DOHH2 (cell line): ENCODE results near the gene ENTPD2.
A peak's percentile ranks its signal among the peaks of the same experiment; 100 is the strongest.

Source experiments
- H3F3A ChIP-seq: fragments of 200-600 bp; sonication (generic), shearing (Covaris generic); 2 replicates; pipeline ENCODE4 v1.6.0; 2016; ENCODE audit warnings: antibody characterized with exemption, mild to moderate bottlenecking; ENCODE audit not compliant: control insufficient read depth, insufficient read depth
- H3K27ac ChIP-seq: fragments of 200-600 bp; sonication (generic); 2 replicates; pipeline ENCODE4 v1.5.1; 2014; ENCODE audit warnings: low read depth, mild to moderate bottlenecking, low read length, moderate library complexity
- H3K27me3 ChIP-seq: fragments of 200-600 bp; sonication (generic); 2 replicates; pipeline ENCODE4 v1.6.1; 2014; ENCODE audit warnings: mild to moderate bottlenecking, low read length, mixed read lengths; ENCODE audit not compliant: control insufficient read depth
- H3K36me3 ChIP-seq: fragments of 200-600 bp; sonication (generic); 2 replicates; pipeline ENCODE4 v1.6.1; 2014; ENCODE audit warnings: mild to moderate bottlenecking, low read length, moderate library complexity, mixed read lengths; ENCODE audit not compliant: control insufficient read depth
- H3K4me1 ChIP-seq: fragments of 200-600 bp; sonication (generic); 2 replicates; pipeline ENCODE4 v1.6.1; 2014; ENCODE audit warnings: mild to moderate bottlenecking, low read length, mixed read lengths; ENCODE audit not compliant: control insufficient read depth
- H3K4me2 ChIP-seq: fragments of 200-600 bp; sonication (generic); 2 replicates; pipeline ENCODE4 v1.6.0; 2014; ENCODE audit warnings: mild to moderate bottlenecking, low read length, moderate library complexity
- H3K4me3 ChIP-seq: fragments of 200-600 bp; sonication (generic); 2 replicates; pipeline ENCODE4 v1.5.1; 2014; ENCODE audit warnings: mild to moderate bottlenecking, low read length, mixed read lengths
- H3K79me2 ChIP-seq: fragments of 200-600 bp; sonication (generic); 2 replicates; pipeline ENCODE4 v1.6.1; 2014; ENCODE audit warnings: mild to moderate bottlenecking, low read length, mixed read lengths; ENCODE audit not compliant: control insufficient read depth
- H3K9me2 ChIP-seq: fragments of 200-600 bp; sonication (generic); replicated peaks from 2 replicates; pipeline ENCODE4 v1.6.1; 2014; ENCODE audit warnings: mild to moderate bottlenecking, low read length, mixed read lengths; ENCODE audit not compliant: control insufficient read depth
- H3K9me3 ChIP-seq: fragments of 200-600 bp; sonication (generic); 2 replicates; pipeline ENCODE4 v1.6.1; 2014; ENCODE audit warnings: antibody characterized with exemption, low read length, mixed read lengths; ENCODE audit not compliant: control insufficient read depth, insufficient read depth
- H4K20me1 ChIP-seq: fragments of 200-600 bp; sonication (generic); 2 replicates; pipeline ENCODE4 v1.6.0; 2014; ENCODE audit warnings: low read depth, mild to moderate bottlenecking, antibody characterized with exemption, low read length, moderate library complexity; ENCODE audit not compliant: control insufficient read depth, insufficient read depth
- CTCF ChIP-seq: fragments of 200-600 bp; sonication (generic); IDR thresholded peaks from one replicate; pipeline ENCODE4 v1.5.1; 2014; ENCODE audit warnings: antibody characterized with exemption, mild to moderate bottlenecking, low read depth, low read length; ENCODE audit not compliant: poor library complexity, severe bottlenecking
- EZH2phosphoT487 ChIP-seq: fragments of 200-600 bp; sonication (generic); IDR thresholded peaks from 2 replicates; pipeline ENCODE4 v1.6.1; 2017; ENCODE audit warnings: borderline replicate concordance, mild to moderate bottlenecking, antibody characterized with exemption, low read length, moderate library complexity, mixed read lengths

Gene ENTPD2

GRCh38 chr9:137077758-137078693 lies 24.2 kb upstream of the ENTPD2 start:
- no peak for TF ChIP-seq CTCF
- no peak for TF ChIP-seq EZH2phosphoT487
- no peaks in the 10 kb centered on the region for H3K27me3 ChIP-seq
- H3K9me2 ChIP-seq: no peaks in the 10 kb centered on the region
- 0 out of 2 replicates have a peak, but pooled peaks cover 10% of the 10 kb centered on the region for H4K20me1 ChIP-seq
- peaks cover 26% of the 10 kb centered on the region for H3K4me1 ChIP-seq
- H3K4me3 ChIP-seq: peak overlapping the region; percentile 88
- H3K36me3 ChIP-seq: peaks cover 40% of the 10 kb centered on the region
- peaks cover 7% of the 10 kb centered on the region for H3K79me2 ChIP-seq
- H3F3A ChIP-seq: peaks cover 6% of the 10 kb centered on the region; the same call in 1 of the 2 replicates
- H3K27ac ChIP-seq: no peak overlapping the region
- H3K4me2 ChIP-seq: peak overlapping the region; percentile 95
- no peaks in the 10 kb centered on the region for H3K9me3 ChIP-seq

- H3K27ac ChIP-seq: no peak within 1 kb of the TSS
- peaks cover 6% of the 10 kb centered on the region; the same call in 1 of the 2 replicates for H3F3A ChIP-seq
- no peaks in the 10 kb centered on the region for H3K9me2 ChIP-seq
- H3K4me1 ChIP-seq: peaks cover 26% of the 10 kb centered on the region
- H4K20me1 ChIP-seq: 0 out of 2 replicates have a peak, but pooled peaks cover 10% of the 10 kb centered on the region
- H3K9me3 ChIP-seq: no peaks in the 10 kb centered on the region
- peak within 1 kb of the TSS; percentile 88 for H3K4me3 ChIP-seq
- peaks cover 33% of the 10 kb centered on the region for H3K36me3 ChIP-seq
- TF ChIP-seq EZH2phosphoT487: no peak
- TF ChIP-seq CTCF: no peak
- peak within 1 kb of the TSS; percentile 95 for H3K4me2 ChIP-seq
- peaks cover 7% of the 10 kb centered on the region for H3K79me2 ChIP-seq
- H3K27me3 ChIP-seq: no peaks in the 10 kb centered on the region
Measured at GRCh38 chr9:137077010-137077747, 23.3 kb upstream of the ENTPD2 start, which contains the start of gene UAP1L1. UAP1L1 (plus strand) TSS chr9:137077517; CDS start chr9:137077533, 16 bp downstream.

GRCh38 chr9:137076636-137077009 lies 22.8 kb upstream of the ENTPD2 start:
- H3K27ac ChIP-seq: no peak overlapping the region
- peaks cover 6% of the 10 kb centered on the region; the same call in 1 of the 2 replicates for H3F3A ChIP-seq
- TF ChIP-seq EZH2phosphoT487 (no peak), CTCF (no peak)
- peak overlapping the region; percentile 95 for H3K4me2 ChIP-seq
- H3K9me3 ChIP-seq: no peaks in the 10 kb centered on the region
- H4K20me1 ChIP-seq: 0 out of 2 replicates have a peak, but pooled peaks cover 10% of the 10 kb centered on the region
- H3K9me2 ChIP-seq: no peaks in the 10 kb centered on the region
- no peaks in the 10 kb centered on the region for H3K27me3 ChIP-seq
- peak overlapping the region; percentile 77 for H3K4me3 ChIP-seq
- H3K4me1 ChIP-seq: peaks cover 26% of the 10 kb centered on the region
- H3K36me3 ChIP-seq: peaks cover 27% of the 10 kb centered on the region
- peaks cover 7% of the 10 kb centered on the region for H3K79me2 ChIP-seq
